Middle frontal gyrus (tissue), 1 donor: Measurements from ENCODE around the gene BBS1.
A peak's percentile ranks its signal among the peaks of the same experiment; 100 is the strongest.
"Not testable (repeated sequence)": the region's sequence is repeated elsewhere in the genome, so short reads cannot be mapped to it uniquely, and the experiment has no call there.

ENCODE experiments used
- DNase-seq: peaks from one replicate; pipeline ENCODE4 v3.0.0-alpha.2; 2015; ENCODE audit warnings: low spot score; ENCODE audit errors: extremely low spot score

BBS1 gene

GRCh38 chr11:66510271-66510989, at the start of gene BBS1:
Gene BBS1, plus strand, starts transcription at chr11:66510635. Its CDS starts 25 bp downstream, at chr11:66510660.
- DNase-seq, result peak; percentile 76

- DNase-seq, result no peak
Measured at GRCh38 chr11:66462010-66462409, 48.4 kb upstream of the BBS1 start.

DNA sequence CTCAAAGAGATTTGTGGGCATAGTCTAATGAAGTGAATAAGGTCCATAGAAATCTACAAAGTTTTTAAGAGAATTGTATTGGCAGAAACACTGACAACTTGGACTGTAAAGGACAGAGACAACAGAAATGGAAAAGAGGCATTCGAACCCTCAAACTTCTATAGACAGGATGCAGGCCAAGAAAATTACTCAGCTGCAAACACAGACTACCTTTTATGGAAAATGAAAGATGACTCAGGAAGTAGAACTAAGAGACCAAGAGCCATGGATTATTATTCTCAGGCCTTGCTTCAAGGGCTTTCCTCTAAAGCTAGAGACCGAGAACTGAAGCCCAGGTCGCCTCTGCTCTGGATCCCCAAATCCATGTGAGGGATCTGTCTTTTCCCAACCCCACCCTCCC, 47.5 kb upstream of the BBS1 start:
- no peak for DNase-seq

GRCh38 chr11:66464116-66464515, 46.3 kb upstream of the BBS1 start:
- DNase-seq, result not testable (repeated sequence)

DNA sequence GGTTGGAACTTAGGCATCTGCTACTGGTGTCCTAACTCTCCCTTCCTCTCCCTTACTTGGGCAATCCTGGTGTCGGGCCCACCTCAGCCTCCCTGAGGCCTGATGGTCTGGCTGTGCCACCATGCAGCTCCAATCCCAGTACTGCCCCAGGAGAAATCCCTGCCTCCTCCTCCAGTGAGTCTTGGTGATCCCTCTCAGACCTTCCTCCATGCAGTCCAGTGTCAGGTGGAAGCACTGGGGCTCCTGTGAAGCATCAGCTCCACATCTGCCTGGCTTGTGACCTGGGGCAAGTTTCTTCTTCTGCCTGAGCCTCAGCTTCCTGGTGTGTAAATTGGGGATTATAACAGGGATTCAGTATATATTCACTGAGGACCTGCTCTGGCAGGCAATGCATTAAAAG, 45.5 kb upstream of the BBS1 start:
- no peak for DNase-seq

DNA sequence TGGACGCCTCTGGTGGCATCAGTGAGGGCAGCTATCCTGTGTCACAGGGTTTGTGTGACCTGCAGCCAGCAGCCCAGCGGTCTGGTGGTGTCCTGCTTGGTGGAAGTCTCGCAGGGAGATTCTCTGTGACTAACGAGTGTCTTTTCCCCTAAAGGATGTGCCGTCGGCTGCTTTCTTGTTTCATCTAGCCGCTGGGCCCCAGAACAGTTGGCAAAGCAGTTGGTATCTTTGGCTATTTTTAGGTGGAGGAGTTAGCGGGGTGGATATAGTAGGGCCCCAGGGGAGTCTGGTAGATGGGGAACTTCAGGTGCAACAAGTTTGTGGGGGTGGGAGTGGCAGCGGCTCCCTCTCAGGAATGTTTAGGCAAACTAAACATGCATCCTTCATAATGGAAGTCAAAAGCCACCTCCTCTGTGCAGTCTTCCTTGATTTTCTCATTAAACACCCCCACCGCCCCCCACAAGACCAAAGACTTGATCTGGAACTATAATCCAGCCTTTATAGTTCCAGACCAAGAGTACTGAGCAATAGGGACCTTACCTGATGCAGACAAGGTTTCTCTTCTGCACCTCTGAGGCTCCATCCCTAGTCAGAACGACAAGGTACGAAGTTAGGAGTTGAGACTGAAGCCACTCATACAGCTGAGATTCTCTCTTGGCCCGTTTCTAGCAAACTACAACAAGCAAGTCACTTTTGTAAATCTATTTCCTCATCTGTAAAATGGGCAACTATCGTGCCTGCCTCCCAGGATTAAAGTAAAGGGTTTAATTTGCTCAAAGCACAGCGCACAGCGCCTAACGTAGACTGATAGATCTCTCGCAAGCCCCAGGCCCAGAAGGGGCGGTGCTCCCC, 44.8 kb upstream of the BBS1 start:
- no peak for DNase-seq

GRCh38 chr11:66466225-66467033, 44.0 kb upstream of the BBS1 start, which contains the start of gene PELI3:
Gene PELI3, plus strand, starts transcription at chr11:66466905. Its CDS starts 1,224 bp downstream, at chr11:66468129.
- DNase-seq, result peak; percentile 79

DNA sequence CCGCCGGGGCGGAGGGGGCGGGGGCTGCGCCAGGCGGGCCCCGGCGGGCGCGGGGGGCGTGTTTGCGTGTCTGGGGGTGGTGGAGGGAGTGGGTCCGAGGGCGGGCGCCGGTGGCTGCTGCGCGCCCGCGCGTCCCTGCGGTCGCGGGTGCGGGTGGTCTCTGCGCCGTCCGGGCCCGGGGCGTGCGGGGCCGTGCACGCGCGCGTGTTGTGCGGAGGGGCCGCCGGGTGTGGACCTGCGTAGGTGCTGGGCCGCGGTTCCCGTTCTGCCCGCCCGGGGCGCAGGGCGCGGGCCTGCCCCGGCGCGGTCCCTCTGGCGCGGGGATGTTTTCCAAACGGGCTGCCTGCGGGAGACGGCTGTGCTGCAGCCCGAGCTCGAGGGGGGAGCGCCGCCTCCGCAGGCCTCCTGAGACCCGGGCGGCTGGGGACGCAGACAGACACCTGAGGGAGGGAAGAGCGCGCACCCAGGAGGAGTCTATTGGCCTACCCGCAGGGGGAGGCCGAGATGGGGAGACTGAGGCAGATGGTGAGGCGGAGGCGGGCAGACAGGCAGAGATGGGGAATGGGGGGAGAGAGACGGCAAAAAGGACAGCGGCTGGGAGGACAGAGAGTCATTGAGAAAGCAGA, 43.3 kb upstream of the BBS1 start:
- no peak for DNase-seq

DNA sequence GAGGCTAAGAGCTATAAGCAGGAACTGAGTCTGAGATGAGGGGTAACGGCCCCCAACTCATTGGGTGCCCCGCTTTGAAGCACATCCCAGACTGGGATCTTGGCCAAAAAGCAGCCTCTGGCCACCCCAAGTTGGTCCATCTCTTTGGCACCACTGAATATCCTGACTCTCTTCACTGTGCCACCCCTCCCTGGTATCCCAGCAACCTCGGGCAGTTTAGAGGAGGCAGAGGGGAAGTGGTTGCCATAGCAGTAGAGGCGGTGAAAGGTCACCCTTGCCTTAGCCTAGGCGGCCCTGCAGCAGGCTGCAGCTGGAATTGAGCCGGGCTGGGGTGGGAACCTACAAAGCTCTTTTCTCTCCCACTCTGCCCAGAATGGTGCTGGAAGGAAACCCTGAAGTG, 42.7 kb upstream of the BBS1 start:
- DNase-seq, result no peak

GRCh38 chr11:66468691-66469090, 41.7 kb upstream of the BBS1 start:
- no peak for DNase-seq

- DNase-seq, result no peak
Measured at GRCh38 chr11:66469441-66469840, 41.0 kb upstream of the BBS1 start.

GRCh38 chr11:66470015-66470414, 40.4 kb upstream of the BBS1 start:
- DNase-seq, result no peak

DNA sequence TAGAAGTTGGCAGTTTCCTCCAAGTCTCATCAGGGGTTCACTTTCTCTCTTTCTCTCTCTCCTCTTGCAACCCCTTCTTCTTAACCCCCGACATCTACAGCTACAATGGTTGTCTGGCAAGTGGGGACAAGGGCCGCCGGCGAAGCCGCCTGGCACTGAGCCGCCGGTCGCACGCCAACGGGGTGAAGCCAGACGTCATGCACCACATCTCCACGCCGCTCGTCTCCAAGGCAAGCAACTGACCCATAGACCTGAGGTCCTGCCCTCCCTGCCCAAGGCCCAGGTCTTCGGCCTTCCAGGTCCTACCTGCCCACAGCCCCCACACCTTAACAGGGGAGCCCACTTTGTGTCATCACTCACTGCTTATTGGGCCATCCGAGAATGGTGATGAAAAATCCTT, 39.3 kb upstream of the BBS1 start:
- no peak for DNase-seq

DNA sequence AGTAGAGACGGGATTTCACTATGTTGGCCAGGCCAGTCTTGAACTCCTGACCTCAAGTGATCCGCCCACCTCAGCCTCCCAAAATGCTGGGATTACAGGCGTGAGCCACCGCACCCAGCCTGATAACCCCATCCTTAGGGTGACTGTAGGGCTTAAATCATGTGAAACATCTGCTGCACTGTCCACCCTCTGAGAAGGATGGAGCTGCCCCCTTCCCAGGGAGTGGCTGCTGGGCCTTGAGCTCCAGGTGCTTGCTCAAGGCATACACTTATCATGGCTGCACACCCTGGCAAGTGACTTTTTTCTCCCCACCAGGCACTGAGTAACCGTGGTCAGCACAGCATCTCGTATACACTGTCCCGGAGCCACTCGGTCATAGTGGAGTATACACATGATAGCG, 38.4 kb upstream of the BBS1 start:
- no peak for DNase-seq

DNA sequence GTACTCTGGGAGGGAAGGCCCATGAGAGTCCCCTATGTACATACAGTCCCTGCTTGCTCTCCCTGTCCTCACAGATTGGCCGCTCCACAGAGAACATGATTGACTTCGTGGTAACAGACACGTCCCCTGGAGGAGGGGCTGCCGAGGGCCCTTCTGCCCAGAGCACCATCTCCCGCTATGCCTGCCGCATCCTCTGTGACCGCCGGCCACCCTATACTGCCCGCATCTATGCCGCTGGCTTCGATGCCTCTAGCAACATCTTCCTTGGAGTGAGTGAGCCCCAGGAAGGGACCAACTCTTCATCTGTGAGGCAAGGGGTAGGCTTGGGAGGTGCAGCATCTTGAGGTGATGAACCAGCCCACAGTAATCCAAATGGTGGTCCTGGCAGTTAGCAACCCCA, 37.3 kb upstream of the BBS1 start:
- no peak for DNase-seq

DNA sequence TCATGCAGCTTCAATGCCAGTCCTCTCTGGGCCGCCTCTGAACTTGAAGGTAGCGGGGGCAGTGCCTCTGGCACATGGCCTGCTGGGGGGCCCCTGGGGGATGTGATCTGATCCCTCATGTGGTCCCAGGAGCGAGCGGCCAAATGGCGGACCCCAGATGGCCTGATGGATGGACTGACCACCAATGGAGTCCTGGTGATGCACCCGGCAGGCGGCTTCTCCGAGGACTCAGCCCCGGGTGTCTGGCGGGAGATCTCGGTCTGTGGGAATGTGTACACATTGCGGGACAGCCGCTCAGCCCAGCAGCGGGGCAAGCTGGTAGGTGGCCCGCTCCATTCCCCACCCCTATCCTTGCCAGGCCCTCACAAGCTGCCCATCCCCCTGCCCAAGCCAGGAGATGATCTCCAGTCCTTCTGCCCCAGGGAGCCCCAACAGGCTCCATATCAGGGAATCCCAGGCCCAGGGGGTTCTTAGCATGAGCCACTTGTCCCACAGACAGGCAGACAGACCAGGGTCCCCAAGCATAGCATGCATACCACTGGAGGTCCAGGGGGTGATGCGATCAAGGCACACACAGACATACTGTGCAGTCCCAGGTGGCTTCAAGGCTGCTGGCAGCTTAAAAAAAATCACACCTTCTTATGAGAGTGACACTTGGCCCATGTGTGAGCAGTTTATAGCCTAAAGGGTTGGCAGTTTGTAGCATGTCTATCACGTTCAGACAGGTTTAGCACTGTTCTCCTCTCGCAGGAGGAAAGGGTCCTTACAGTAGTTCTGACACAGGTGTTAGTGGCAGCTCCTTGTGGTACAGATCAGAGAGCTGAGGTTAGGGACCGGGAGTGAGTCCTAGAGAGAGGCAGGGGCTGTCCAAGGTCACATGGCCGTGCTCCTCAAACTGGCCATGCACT, 36.6 kb upstream of the BBS1 start:
- DNase-seq, result no peak

DNA sequence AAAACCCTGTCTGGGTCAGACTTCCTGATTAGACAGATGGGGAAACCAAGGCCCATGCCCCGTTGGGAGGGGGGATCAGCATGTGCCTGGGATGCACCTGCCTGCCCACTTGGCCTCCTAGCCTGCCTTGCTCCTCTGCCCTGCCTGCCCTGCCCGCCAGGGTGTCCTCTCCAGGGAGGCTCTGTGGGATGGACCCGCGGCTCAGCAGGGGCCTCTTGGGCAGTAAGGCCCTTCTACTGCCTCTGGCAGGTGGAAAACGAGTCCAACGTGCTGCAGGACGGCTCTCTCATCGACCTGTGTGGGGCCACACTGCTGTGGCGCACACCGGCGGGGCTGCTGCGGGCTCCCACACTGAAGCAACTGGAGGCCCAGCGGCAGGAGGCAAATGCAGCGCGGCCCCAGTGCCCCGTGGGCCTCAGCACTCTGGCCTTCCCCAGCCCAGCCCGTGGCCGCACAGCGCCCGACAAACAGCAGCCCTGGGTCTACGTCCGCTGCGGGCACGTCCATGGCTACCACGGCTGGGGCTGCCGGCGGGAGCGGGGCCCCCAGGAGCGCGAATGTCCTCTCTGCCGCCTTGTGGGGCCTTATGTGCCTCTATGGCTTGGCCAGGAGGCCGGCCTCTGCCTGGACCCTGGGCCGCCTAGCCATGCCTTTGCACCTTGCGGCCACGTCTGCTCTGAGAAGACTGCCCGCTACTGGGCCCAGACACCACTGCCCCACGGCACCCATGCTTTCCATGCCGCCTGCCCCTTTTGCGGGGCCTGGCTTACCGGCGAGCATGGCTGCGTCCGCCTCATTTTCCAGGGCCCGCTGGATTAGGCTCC, 34.9 kb upstream of the BBS1 start:
- DNase-seq, result no peak

GRCh38 chr11:66476173-66476840, 34.1 kb upstream of the BBS1 start:
- no peak for DNase-seq

GRCh38 chr11:66476841-66477251, 33.6 kb upstream of the BBS1 start:
- no peak for DNase-seq
